GM12873 (cell line): ENCODE data around the gene SYNGR2.

ENCODE experiments used
- CTCF ChIP-seq: IDR thresholded peaks from 2 replicates; pipeline ENCODE4 v1.5.1; 2012; ENCODE audit warnings: low read depth, mild to moderate bottlenecking, moderate library complexity, low read length, control low read depth; ENCODE audit not compliant: insufficient read depth; ENCODE audit errors: missing control alignments

Gene SYNGR2

GRCh38 chr17:78127239-78127887 is 41.0 kb upstream of the SYNGR2 start:
- no peak for TF ChIP-seq CTCF

- no peak for TF ChIP-seq CTCF
Measured at GRCh38 chr17:78127888-78128550, 40.4 kb upstream of the SYNGR2 start.

- no peak for TF ChIP-seq CTCF
Measured at GRCh38 chr17:78128551-78129350, 39.6 kb upstream of the SYNGR2 start, which contains the start of gene TMC6. TMC6 (minus strand) TSS chr17:78128755; CDS start chr17:78126832, 1,923 bp downstream.

GRCh38 chr17:78129351-78130089 is 38.9 kb upstream of the SYNGR2 start:
- TF ChIP-seq CTCF, result no peak

- TF ChIP-seq CTCF, result no peak
Measured at GRCh38 chr17:78130090-78130436, 38.3 kb upstream of the SYNGR2 start.

GRCh38 chr17:78130437-78131101 is 37.8 kb upstream of the SYNGR2 start, which contains the start of gene TMC8:
TMC8 (plus strand) TSS chr17:78130771; CDS start chr17:78131589, 818 bp downstream.
- no peak for TF ChIP-seq CTCF
